SKM-1 treated with dmso at 0.1 percent for 144 hours (cell line): ENCODE measurements around the gene PTCD1.

Source experiments
- DNase-seq: peaks from one replicate; lab custom pipeline; 2025; ENCODE audit not compliant: unreplicated experiment; lab: John Stamatoyannopoulos, UW

The PTCD1 gene, protein sequence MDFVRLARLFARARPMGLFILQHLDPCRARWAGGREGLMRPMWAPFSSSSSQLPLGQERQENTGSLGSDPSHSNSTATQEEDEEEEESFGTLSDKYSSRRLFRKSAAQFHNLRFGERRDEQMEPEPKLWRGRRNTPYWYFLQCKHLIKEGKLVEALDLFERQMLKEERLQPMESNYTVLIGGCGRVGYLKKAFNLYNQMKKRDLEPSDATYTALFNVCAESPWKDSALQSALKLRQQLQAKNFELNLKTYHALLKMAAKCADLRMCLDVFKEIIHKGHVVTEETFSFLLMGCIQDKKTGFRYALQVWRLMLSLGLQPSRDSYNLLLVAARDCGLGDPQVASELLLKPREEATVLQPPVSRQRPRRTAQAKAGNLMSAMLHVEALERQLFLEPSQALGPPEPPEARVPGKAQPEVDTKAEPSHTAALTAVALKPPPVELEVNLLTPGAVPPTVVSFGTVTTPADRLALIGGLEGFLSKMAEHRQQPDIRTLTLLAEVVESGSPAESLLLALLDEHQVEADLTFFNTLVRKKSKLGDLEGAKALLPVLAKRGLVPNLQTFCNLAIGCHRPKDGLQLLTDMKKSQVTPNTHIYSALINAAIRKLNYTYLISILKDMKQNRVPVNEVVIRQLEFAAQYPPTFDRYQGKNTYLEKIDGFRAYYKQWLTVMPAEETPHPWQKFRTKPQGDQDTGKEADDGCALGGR

DNA sequence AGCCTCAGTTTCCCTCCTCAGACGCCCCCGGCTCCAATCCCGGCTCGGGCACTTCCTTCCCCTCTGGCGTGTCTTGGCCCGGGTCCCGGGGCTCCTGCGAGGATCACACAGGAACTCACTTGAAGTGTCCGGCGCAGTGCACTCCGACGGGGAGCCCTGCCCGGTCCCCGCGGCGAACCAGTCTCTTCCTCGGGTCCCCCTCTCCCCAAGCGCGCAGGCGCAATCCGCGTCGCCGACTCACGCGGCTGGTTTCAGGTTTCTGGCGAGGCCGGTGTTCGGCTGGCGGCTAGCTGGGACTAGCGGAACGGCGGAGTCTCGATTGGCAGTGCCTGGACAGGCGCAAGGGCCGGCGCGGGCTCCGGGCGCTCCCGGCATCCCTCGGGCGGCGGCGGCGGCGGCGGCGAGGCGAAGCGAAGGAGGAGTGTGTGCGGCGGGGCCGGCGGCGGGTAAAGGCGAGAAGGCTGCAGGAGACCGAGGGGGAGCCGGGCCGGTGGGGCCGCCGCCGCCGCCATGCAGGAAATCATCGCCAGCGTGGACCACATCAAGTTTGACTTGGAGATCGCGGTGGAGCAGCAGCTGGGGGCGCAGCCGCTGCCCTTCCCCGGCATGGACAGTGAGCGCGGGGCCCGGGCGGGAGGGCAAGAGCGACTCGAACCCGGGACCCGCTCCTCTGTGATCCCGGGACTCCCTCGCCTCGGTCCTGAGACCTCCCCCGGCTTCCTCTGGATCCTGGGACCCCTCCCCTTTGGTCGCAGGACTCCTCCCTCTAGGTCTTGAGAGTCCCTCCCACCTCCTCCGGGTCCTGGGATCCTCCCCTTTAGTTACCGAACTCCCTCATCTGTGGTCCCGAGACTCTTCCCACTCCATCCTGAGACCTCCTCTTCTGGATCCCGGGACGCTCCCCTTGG, at the start of gene PTCD1, which contains the start of gene CPSF4:
Gene PTCD1, minus strand, starts transcription at position 226 of the 908 bp plus-strand sequence. CDS start 3,556 bp downstream, outside the sequence.
Gene CPSF4, plus strand, starts transcription at position 371 of the 908 bp plus-strand sequence. Its CDS starts 140 bp downstream, at position 511.
- peak; percentile 90 for DNase-seq

DNA sequence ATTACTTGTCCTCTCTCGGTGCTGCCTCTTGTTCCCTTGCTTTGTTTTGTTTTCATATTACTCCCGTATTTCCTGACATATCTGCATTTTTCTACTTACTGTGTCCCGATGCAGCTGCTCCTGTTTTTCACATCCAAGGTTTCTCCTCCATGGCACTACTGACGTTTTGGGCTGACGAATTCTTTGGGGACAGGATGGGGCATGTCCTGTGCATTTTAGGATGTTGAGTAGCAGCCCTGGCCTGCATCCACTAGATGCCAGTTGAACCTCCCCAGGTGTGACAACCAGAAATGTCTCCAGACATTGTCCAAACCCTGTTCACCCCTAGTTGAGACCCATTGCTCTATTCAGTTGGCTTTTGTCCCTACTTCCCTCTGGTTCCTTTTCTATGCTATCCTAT, 46.5 kb upstream of the PTCD1 start:
- DNase-seq, result no peak

DNA sequence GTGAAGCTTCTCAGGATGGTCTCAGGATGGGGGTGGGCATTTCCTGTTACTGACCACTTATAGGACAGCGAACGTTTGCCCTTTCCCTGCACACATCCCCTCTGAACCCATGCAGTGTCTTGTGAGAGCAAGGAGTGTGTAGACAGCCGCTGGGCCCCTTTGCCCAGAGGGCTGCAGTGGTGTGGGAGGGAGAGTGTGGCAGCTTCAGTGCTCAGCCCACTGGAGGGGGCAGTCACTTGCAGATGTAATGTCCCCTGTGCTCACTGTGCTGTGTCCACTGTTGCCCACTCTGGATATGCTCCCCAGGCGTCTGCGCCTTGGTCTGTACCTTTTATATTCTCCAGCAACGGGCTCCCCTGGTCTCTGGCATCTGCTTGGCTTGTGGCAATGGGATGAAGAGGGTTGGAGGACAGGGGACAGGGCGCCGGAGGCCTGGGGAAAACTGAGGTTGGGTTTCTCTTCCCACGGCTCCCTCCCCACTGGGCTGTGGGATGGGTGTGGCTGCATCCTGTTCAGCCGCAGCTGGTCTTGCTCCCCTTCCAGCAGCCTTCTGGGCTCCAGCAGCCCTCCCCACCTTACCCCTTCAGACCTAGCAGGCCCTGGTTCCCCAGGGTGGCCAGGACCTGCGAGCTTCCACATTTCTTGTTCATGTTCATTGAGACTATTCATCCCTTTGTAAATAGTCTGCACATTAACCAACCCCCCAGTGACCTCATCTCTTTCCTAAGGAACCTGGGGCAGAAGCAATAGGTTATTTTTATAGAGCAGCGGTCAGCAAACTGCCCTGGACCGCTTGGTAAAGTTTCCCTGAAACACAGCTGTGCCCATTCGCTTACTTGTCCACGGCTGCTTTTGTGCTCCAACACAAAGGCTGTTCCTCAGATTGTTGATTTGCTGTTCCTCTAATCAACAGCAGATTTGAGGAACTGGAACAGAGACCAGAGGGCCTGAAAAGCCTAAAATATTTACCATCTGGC, 40.2 kb upstream of the PTCD1 start:
- DNase-seq, result no peak

DNA sequence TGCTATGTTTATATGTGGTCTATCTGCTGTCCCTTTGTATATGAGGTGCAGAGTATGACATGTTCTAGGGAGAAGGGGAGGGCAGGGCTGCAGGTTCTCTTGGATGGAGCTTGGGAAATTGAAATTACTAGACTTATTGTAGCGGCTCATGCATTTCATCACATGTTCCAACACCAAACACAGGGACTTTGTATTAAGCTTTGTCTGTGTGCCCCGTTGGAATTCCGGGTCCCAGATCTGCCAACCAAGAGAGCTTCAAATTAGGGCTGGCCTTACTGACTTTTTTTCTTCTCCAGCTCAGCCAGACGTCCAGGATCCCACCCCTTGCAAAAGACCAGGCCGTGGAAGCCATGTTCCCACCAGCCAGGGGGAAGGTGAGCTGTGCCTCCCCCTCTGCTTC, 37.5 kb upstream of the PTCD1 start:
- no peak for DNase-seq

DNA sequence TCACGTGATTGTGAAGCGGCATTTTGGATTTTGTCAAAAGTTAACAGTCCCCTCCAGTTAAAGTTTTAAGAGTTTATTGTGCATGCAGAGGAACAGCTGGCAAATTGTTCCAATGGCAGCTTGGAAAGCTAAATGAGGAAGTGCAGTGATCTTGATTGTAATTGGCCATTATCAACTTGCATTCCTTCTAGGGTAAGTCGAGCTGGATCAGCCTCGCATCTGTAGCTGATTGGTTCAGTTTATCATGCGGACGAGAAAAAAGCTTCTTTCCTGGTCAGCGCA, 34.7 kb upstream of the PTCD1 start:
- peak; percentile 56 for DNase-seq

DNA sequence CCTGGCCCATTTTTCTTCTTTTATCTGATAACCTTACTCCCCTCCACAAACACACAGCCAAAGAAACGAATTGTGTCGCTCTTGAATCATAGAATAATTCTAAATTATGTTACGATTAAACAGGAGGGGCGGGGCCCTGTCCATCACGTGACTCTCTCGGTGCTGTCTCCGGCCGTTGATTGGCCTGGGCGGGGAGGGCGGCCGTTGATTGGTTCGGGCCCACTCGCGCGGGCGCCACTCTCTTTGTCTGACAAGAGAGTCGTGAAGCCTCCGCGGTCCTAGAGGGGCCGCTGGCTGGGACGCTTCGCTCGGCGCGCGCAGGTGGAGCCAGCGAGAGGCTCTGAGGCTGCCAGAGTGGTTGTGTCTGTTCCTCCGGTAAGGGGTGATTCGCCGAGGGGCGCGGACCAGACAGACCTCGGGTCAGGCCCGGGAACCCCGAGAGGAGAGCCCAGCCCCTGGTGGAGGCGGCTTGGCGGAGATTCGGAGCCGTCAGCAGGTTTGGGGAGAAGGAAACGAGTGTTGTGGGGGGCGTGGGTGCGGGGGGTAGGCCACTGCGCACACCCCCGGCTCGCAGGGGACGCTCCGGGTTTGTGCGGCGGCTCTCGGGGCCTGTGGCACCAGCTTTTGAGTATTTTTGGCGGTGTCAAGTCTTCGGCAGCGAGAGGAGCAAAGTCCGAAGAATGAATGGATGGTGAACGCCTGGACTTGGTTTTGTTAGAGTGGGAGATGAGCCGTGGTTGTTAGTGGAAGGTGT, 34.1 kb upstream of the PTCD1 start, which contains the start of gene ZNF789:
Gene ZNF789, plus strand, starts transcription at position 330 of the 754 bp plus-strand sequence. CDS start 3,567 bp downstream, outside the sequence.
- DNase-seq, result peak; percentile 93

DNA sequence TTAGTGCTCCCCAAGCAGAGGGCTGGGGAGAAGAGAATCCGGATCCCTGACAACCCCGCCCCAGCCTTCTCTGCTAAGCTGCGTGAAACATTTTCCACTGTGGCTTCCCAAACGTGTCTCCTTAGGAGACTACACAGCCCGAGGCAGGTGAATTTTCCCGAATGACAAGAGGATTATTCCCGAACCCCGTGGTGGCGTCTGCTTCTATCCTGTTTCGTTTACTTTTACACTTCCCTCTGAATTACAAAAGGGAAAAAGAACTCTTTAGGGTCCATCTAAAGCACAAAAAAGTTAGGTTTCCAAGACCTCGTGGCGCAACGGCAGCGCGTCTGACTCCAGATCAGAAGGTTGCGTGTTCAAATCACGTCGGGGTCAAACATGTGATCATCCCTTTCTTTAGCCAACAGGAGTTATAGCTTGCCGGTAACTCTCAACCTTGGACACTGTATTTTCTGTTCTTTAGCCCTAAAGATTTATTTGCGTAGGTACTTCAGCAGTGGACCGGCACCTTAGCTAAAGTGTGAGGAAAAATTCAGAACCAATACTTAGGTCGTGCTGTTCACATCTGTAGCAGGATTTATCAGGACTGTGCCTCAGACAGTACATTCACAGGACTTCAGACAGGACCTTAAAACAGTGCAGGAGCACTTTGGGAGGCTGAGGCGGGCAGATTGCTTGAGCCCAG, 30.9 kb upstream of the PTCD1 start:
- DNase-seq, result no peak

DNA sequence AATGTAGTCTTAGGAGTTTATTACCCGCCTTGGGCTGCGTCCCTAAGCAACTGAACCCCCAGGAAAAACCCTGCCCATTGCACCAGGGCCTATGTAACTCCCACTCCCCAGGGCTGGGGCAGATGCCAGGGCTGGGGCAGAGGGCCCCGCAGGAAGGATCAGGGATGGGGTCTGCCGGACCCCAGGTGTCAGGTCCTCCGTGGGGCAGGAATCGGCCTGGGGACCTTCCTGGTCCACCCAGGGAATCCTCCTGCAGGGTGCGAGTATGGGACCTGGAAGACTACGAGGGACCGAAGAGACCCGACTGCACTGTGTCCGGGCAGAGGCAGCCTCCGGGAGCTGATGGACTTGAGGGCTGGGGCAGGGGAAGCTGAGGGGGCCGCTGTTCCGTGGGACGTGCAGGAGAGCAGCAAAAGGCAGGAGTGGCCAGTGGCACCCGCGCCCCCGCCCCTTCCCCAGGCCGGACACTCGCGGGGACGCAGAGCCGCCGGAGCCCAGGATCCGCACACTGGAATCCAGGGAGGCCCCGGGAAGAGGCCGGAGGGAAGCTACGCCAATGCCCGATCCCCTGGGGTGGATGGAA, 29.8 kb upstream of the PTCD1 start:
- DNase-seq, result no peak

DNA sequence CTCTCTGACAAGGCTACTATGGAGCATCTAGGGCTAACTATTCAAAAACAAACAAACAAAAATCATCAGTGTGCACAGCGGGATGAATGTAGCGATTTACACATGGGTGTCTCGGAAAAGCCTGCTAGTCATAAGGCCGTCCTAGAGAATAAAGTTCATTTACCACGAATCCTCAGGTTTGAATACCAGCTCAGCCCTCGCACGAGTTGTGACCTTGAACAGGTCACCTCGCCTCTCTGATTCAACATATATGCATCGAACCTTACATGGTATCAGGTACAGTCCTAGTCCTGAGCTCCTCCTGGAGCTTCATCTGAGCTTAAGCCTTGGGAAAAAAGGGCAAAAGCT, 26.8 kb upstream of the PTCD1 start:
- no peak for DNase-seq

DNA sequence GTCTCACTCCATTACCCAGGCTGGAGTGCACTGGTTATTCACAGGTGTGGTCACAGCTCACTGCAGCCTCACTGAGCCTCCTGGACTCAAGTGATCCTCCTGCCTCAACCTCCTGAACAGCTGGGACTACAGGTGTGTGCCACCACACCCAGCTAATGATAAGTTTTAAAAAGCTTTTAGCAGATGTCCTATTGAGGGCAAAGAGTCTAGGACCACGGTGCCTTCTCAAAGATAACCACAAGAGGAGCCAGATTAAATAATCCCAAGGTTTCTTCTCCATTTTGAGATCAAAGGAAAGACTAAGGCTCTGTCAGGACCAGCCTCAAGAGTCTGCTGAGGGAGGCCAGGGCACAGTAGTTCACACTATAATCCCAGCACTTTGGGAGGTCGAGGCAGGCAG, 22.6 kb upstream of the PTCD1 start:
- no peak for DNase-seq

DNA sequence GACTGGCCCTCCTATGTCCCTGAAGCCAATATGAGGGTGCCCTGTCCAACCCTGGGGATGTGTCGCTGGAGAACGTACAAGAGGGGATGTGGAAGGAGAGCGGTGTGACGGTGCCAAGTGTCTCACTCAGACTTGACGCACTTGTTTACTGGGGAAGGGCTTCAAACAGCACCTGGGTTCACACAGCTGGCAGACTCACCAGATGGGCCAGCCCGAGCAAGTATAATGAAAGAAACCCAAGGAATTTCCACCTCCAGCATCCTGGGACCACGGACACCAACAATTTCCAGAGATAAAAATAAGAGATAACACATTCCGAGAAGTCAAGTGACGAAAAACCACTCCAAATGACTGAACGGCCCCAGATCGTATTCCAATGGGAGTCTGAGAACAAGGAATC, 22.1 kb upstream of the PTCD1 start:
- DNase-seq, result no peak

DNA sequence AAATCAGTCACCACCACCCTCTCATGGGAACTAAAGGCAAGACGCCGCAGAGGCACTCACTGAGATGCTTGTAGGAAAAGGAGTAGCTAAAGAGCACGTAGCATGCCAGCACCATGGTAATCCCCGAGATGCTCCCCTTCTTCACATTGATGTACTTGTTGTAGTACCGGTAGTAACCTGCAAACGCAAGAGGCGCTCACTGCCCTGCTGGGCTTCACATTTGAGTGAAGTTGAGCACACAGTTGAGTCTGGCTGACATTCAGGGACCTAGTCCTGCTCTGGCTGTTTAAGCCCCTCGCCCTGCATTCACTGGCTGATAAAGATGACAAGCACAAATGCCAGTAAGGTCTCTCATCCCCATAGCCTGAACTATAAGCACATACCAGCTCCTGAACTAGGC, 20.5 kb upstream of the PTCD1 start:
- peak; percentile 48 for DNase-seq

DNA sequence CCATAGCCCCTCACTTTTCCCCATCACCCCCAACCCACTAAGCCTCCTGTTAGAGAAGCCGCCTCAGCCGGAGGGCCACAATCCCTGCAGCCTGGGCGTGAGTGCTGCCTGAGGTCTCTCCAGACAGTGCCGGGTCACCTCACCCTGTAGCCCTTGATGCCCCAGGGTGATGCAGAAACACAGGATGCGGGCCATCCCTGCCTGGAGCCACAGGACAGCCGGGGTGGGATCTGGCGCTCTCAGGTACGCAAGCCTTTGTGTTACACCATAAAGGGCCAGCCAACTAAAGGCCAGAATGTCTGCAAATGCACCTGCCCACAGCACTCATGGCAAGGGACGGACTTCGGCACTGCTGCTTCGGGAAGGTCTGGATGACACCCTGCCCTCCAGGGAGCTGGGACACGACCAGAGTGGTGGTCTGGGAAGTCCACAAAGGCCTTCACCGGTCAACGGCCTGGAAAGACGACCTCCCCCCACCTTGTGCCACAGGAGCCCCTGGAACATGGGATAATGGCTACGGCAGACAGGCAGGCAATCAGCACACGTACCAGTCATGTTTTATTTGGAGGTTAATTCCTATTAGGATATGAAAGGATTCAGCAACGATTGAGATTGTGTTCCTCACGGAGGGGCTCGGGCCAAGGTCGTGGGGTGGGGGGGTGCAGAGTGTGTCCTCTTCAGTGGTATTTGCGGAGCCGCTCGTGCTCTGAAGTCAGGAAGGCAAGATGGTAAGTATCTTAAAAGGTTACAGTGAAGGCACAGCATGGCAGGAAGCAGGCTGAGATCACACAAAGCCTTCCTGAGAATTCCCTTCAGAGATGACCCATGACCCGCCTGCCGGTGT, 19.3 kb upstream of the PTCD1 start:
- no peak for DNase-seq

DNA sequence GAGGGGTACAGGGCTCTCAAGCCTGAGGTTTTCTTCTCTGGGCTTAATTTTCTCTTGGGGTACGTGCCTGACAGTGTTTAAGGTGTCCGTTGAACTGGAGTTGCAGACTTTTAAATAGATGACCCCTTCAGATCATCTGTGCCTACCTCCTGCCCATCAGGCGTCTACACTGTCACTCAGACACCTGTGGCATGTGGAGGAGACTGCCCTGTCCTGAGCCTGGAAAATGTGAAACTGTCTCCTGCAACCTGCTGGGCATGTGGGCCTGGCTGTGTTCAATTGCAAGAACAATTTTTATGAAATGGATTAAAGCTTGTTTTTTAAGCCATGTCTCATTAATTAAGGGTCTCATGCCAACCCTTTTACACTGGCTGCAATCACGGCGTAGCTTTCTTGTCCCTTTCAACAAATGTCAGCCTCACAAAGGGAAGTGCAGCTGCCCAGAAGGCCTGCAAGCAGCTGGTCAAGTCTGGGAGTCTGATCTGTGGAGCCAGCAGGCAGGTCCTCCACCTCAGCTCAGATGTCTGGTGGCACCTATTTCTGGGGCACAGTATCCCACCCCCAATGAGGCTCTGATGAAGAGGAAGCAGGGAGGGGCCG, 18.6 kb upstream of the PTCD1 start:
- DNase-seq, result no peak

DNA sequence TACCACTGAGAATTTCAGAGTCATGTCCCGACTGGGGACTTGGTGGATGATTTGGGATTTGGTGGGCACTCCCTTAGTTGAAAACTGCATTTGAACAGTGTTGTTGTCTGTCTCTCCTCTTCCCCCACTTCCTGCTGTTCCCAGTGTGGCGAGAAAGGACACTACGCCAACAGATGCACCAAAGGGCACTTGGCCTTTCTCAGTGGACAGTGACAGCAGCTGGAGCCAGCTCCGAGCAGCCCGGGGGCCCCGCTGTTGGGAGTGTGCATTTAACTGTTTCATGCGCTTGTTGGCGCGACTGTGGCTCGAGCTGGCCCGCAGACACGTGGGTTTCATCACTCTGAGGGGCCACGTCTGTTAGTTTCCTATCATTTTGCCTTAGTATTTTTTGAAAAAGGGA, 17.7 kb upstream of the PTCD1 start:
- no peak for DNase-seq

DNA sequence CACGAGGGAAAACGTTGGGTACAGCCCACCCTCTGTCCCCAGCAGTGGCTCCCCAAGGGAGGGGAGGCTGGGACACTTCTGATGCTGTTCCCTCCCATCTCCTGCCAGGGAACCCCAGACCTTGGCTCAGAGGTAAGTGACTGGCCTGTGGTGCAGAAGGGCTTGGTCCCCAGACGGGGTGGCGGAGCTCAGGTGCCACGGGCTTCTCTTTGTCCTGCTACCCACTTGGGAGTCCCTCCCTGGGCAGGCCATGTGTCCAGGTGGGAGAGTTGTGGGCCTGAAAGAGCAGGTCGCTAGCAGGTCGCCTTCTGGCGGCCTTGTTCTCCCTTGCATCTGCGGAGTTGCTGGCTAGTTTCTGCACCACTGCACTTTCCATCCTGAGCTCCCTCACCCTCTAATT, 17.3 kb upstream of the PTCD1 start:
- DNase-seq, result no peak

DNA sequence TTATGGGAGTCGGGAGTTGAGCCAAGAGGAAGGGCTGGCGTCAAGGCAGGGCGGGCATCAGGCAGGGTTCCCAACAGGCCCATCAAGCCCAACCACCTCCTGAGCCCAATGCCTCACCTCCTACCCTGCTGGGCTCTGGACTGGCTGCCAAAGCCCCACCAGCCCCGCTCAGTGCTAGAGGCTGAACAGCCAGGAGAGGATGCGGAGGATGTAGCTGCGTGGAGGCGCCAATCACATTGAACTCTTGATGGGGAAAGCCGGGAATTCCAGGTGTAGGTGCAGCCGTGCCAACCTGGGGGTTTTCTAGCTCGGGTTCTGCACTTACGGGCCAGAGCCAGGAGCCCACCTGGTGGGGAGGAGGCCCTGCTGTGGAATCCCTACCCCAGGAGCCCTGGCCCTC, 14.5 kb upstream of the PTCD1 start:
- DNase-seq, result no peak
